Osteocyte (in vitro differentiated cells): ENCODE results near the gene PTPRD. TPM values are rescaled to one million over a fixed set of nuclear protein-coding genes. Genes with fewer than 3 reads are reported as not detected.

Source experiments
- DNase-seq: peaks from one replicate; pipeline ENCODE4 v3.0.0; 2021; ENCODE audit warnings: mixed read lengths; ENCODE audit not compliant: unreplicated experiment; ENCODE audit errors: extremely low spot score
- H3K27ac Mint-ChIP-seq: one replicate; pipeline ENCODE4 v1.8.0; 2021; ENCODE audit warnings: mild to moderate bottlenecking, mixed read lengths; ENCODE audit not compliant: unreplicated experiment
- H3K27me3 Mint-ChIP-seq: one replicate; pipeline ENCODE4 v1.8.0; 2021; ENCODE audit warnings: mixed read lengths; ENCODE audit not compliant: unreplicated experiment
- H3K36me3 Mint-ChIP-seq: one replicate; pipeline ENCODE4 v1.8.0; 2021; ENCODE audit warnings: mixed read lengths; ENCODE audit not compliant: unreplicated experiment
- H3K4me1 Mint-ChIP-seq: one replicate; pipeline ENCODE4 v1.8.0; 2021; ENCODE audit warnings: mixed read lengths; ENCODE audit not compliant: unreplicated experiment
- H3K4me3 Mint-ChIP-seq: one replicate; pipeline ENCODE4 v1.8.0; 2021; ENCODE audit warnings: mild to moderate bottlenecking, moderate library complexity, mixed read lengths; ENCODE audit not compliant: unreplicated experiment
- H3K9me3 Mint-ChIP-seq: one replicate; pipeline ENCODE4 v1.8.0; 2021; ENCODE audit warnings: mixed read lengths; ENCODE audit not compliant: unreplicated experiment
- total RNA-seq: library from RNA; stranded (reverse); gene quantifications from 2 replicates; pipeline ENCODE4 v1.2.1, GENCODE V29; 2021
- TF ChIP-seq, protein P1 (sequence below): fragments of 200-600 bp; sonication (generic); IDR thresholded peaks from 2 replicates; pipeline ENCODE4 v1.5.0; 2021; ENCODE audit warnings: antibody characterized with exemption, mild to moderate bottlenecking, moderate library complexity

The PTPRD gene
- total RNA-seq, 1 donor from 2014 or later, result 5.4 TPM

DNA sequence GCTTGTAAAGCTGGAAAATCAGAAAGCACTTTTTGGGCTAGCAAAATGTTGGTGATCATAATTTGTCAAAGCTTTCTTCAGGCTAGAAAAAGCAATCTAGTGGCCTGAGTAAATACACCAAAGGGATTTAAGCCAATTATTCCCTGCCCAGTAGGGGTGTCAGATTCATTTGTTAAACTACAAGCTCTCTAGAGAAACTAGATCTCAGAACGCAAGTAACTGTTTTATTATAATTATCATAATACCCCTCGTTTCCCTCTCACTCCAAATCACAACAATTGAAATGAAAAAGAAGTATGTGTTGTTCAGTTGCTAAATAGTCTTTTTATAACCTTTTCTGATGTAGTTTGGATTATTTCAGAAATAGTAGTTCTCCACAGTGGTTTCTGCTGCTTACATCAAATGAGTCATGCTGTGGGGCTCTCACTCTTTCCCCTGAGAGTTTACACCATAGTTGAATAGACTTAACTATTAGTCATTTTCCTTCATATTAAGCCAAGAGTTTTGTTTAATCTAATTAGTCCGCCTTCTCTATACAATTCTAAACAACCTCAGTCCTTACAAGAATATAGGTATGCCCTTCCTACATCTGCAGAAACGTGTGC is 1894.6 kb downstream of the PTPRD start:
- H3K27ac Mint-ChIP-seq, result no peak overlapping the region
- H3K4me1 Mint-ChIP-seq, result peaks cover 8% of the 10 kb centered on the region
- DNase-seq, result no peak
- TF ChIP-seq, protein P1, sequence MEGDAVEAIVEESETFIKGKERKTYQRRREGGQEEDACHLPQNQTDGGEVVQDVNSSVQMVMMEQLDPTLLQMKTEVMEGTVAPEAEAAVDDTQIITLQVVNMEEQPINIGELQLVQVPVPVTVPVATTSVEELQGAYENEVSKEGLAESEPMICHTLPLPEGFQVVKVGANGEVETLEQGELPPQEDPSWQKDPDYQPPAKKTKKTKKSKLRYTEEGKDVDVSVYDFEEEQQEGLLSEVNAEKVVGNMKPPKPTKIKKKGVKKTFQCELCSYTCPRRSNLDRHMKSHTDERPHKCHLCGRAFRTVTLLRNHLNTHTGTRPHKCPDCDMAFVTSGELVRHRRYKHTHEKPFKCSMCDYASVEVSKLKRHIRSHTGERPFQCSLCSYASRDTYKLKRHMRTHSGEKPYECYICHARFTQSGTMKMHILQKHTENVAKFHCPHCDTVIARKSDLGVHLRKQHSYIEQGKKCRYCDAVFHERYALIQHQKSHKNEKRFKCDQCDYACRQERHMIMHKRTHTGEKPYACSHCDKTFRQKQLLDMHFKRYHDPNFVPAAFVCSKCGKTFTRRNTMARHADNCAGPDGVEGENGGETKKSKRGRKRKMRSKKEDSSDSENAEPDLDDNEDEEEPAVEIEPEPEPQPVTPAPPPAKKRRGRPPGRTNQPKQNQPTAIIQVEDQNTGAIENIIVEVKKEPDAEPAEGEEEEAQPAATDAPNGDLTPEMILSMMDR, result no peak
- no peaks in the 10 kb centered on the region for H3K9me3 Mint-ChIP-seq
- H3K4me3 Mint-ChIP-seq, result no peak overlapping the region
- H3K27me3 Mint-ChIP-seq, result no peaks in the 10 kb centered on the region
- no peaks in the 10 kb centered on the region for H3K36me3 Mint-ChIP-seq

DNA sequence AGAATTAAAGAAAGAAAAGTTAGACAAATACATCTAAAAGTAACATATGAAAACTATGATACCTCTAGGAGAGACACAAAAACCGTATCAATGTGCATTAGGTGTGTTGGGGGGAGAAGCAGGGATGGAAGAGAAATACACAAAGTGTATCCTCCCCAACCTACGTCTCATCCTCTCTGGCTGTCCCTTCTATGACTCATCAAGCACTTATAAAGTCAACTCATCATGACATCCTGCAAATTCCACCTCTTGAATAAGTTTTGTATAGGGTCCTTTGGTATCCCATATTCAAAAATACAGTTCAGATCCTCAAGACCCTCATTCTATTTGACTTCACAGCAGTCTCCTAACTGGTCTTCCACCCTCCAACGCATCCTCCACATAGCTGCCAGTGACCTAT is 1895.7 kb downstream of the PTPRD start:
- TF ChIP-seq, protein P1, result no peak
- H3K27ac Mint-ChIP-seq, result no peak overlapping the region
- H3K27me3 Mint-ChIP-seq, result no peaks in the 10 kb centered on the region
- no peak for DNase-seq
- peaks cover 8% of the 10 kb centered on the region for H3K4me1 Mint-ChIP-seq
- H3K4me3 Mint-ChIP-seq, result no peak overlapping the region
- no peaks in the 10 kb centered on the region for H3K36me3 Mint-ChIP-seq
- no peaks in the 10 kb centered on the region for H3K9me3 Mint-ChIP-seq

DNA sequence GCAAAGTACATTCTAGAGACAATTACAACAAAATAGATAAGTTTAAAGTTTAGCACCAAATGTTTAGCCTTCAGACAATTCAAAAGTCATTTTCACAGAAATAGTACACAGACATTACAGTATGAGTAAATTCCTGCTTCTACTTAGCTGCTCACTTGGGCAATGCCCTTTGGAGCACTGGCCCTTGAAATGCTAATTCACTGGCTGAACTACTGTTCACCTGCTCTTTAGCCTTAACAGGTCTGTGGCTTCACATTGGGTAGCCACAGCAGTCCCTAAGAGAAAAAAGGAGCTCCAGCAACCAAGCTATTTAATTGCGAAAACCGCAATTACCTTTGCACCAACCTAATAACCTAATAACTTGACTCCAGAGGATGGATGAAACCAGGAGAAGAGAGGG is 1897.0 kb downstream of the PTPRD start:
- TF ChIP-seq, protein P1, result no peak
- Mint-ChIP-seq H3K36me3 (no peaks in the 10 kb centered on the region), H3K27ac (no peak overlapping the region), H3K4me1 (peaks cover 8% of the 10 kb centered on the region), H3K9me3 (no peaks in the 10 kb centered on the region), H3K27me3 (no peaks in the 10 kb centered on the region), H3K4me3 (no peak overlapping the region)
- DNase-seq, result no peak

DNA sequence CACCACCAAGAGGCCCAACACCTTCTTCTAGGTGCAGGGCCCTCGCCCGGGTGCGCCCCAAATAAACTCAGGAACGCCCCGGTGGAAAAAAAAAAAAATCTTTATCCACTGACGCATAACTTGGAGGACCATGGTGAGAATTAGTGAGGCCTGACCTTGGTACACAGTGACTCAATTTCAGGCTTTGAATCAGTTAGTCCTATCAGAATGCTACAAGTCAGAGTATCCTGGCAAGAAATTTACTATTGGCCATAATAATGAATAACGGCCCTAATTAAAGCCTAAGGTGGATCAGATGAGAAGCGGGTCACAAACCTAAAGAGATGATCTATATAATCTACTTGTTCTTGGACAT is 1899.0 kb downstream of the PTPRD start:
- H3K36me3 Mint-ChIP-seq, result no peaks in the 10 kb centered on the region
- H3K9me3 Mint-ChIP-seq, result no peaks in the 10 kb centered on the region
- no peaks in the 10 kb centered on the region for H3K27me3 Mint-ChIP-seq
- peaks cover 8% of the 10 kb centered on the region for H3K4me1 Mint-ChIP-seq
- no peak overlapping the region for H3K27ac Mint-ChIP-seq
- H3K4me3 Mint-ChIP-seq, result no peak overlapping the region
- TF ChIP-seq, protein P1, result no peak
- DNase-seq, result no peak

DNA sequence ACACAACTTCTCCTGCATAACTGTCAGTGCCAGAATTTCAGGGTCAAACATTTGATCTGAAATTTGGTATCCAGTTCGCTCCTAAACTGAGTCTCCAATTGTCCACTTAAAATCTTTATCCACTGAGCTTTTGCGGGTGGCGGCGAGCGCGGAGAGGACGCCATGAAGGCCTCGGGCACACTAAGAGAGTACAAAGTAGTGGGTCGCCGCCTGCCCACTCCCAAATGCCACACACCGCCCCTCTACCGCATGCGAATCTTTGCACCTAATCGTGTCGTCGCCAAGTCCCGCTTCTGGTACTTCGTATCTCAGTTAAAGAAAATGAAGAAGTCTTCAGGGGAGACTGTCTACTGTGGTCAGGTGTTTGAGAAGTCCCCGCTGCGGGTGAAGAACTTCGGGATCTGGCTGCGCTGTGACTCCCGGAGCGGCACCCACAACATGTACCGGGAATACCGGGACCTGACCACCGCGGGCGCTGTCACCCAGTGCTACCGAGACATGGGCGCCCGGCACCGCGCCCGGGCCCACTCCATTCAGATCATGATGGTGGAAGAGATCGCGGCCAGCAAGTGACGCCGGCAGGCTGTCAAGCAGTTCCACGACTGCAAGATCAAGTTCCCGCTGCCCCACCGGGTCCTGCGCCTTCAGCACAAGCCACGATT is 1899.5 kb downstream of the PTPRD start:
- H3K4me1 Mint-ChIP-seq, result peaks cover 3% of the 10 kb centered on the region
- H3K36me3 Mint-ChIP-seq, result no peaks in the 10 kb centered on the region
- H3K27ac Mint-ChIP-seq, result no peak overlapping the region
- H3K4me3 Mint-ChIP-seq, result no peak overlapping the region
- H3K9me3 Mint-ChIP-seq, result no peaks in the 10 kb centered on the region
- no peak for DNase-seq
- TF ChIP-seq, protein P1, result no peak
- no peaks in the 10 kb centered on the region for H3K27me3 Mint-ChIP-seq
